Stimulated activated naive CD8-positive, alpha-beta T cell treated with anti-CD3 and anti-CD28 coated beads, Interleukin-15, Interleukin-2, amounts not matched to agents 100 ng/mL and 50 ng/mL, for 24 hours (primary cell): ENCODE measurements around the gene LRRC7.
"Not testable (repeated sequence)": the region's sequence is repeated elsewhere in the genome, so short reads cannot be mapped to it uniquely, and the experiment has no call there.

ENCODE experiments used
- H3K27ac Mint-ChIP-seq: one replicate; pipeline ENCODE4 v1.8.0; 2021; ENCODE audit warnings: mild to moderate bottlenecking, mixed read lengths
- H3K27me3 Mint-ChIP-seq: one replicate; pipeline ENCODE4 v1.8.0; 2021; ENCODE audit warnings: mixed read lengths
- H3K36me3 Mint-ChIP-seq: one replicate; pipeline ENCODE4 v1.8.0; 2021; ENCODE audit warnings: low read depth, mixed read lengths
- H3K4me1 Mint-ChIP-seq: one replicate; pipeline ENCODE4 v1.8.0; 2021; ENCODE audit warnings: low read depth, mixed read lengths
- H3K4me3 Mint-ChIP-seq: one replicate; pipeline ENCODE4 v1.8.0; 2021; ENCODE audit warnings: mild to moderate bottlenecking, mixed read lengths
- H3K9me3 Mint-ChIP-seq: one replicate; pipeline ENCODE4 v1.8.0; 2021; ENCODE audit warnings: mixed read lengths

LRRC7 gene

GRCh38 chr1:70042090-70042731 lies 474.5 kb downstream of the LRRC7 start:
- Mint-ChIP-seq H3K27ac (no peak overlapping the region), H3K9me3 (peaks cover 4% of the 10 kb centered on the region), H3K36me3 (no peaks in the 10 kb centered on the region), H3K4me1 (no peaks in the 10 kb centered on the region), H3K27me3 (no peaks in the 10 kb centered on the region), H3K4me3 (no peak overlapping the region)

- no peak overlapping the region for H3K27ac Mint-ChIP-seq
- H3K4me1 Mint-ChIP-seq, result no peaks in the 10 kb centered on the region
- no peaks in the 10 kb centered on the region for H3K36me3 Mint-ChIP-seq
- H3K9me3 Mint-ChIP-seq, result peaks cover 4% of the 10 kb centered on the region
- no peaks in the 10 kb centered on the region for H3K27me3 Mint-ChIP-seq
- no peak overlapping the region for H3K4me3 Mint-ChIP-seq
These were observed 476.1 kb downstream of the LRRC7 start for GRCh38 chr1:70043804-70044203.

- no peaks in the 10 kb centered on the region for H3K36me3 Mint-ChIP-seq
- H3K4me3 Mint-ChIP-seq, result no peak overlapping the region
- H3K4me1 Mint-ChIP-seq, result no peaks in the 10 kb centered on the region
- H3K27ac Mint-ChIP-seq, result no peak overlapping the region
- peaks cover 4% of the 10 kb centered on the region for H3K9me3 Mint-ChIP-seq
- H3K27me3 Mint-ChIP-seq, result no peaks in the 10 kb centered on the region
These were observed 477.1 kb downstream of the LRRC7 start for GRCh38 chr1:70044832-70045231.

- H3K9me3 Mint-ChIP-seq, H3K36me3 Mint-ChIP-seq, H3K4me3 Mint-ChIP-seq, H3K4me1 Mint-ChIP-seq, H3K27ac Mint-ChIP-seq, H3K27me3 Mint-ChIP-seq: not testable (repeated sequence)
These were observed 477.9 kb downstream of the LRRC7 start for GRCh38 chr1:70045581-70045980.

GRCh38 chr1:70048336-70049094 lies 480.8 kb downstream of the LRRC7 start:
- no peaks in the 10 kb centered on the region for H3K27me3 Mint-ChIP-seq
- no peak overlapping the region for H3K4me3 Mint-ChIP-seq

GRCh38 chr1:70051926-70052325 lies 484.2 kb downstream of the LRRC7 start:
- H3K27ac Mint-ChIP-seq, result no peak overlapping the region
- H3K4me3 Mint-ChIP-seq, result no peak overlapping the region
- H3K36me3 Mint-ChIP-seq, result no peaks in the 10 kb centered on the region
- no peaks in the 10 kb centered on the region for H3K4me1 Mint-ChIP-seq
- no peaks in the 10 kb centered on the region for H3K27me3 Mint-ChIP-seq
- no peaks in the 10 kb centered on the region for H3K9me3 Mint-ChIP-seq

More at GRCh38 chr1:70048336-70049094, 480.8 kb downstream of the LRRC7 start:
- peaks cover 4% of the 10 kb centered on the region for H3K9me3 Mint-ChIP-seq
- H3K4me1 Mint-ChIP-seq, result no peaks in the 10 kb centered on the region
- H3K36me3 Mint-ChIP-seq, result no peaks in the 10 kb centered on the region
- H3K27ac Mint-ChIP-seq, result no peak overlapping the region

- Mint-ChIP-seq H3K27ac (no peak overlapping the region), H3K4me3 (no peak overlapping the region), H3K4me1 (no peaks in the 10 kb centered on the region), H3K27me3 (no peaks in the 10 kb centered on the region), H3K36me3 (no peaks in the 10 kb centered on the region), H3K9me3 (no peaks in the 10 kb centered on the region)
These were observed 489.8 kb downstream of the LRRC7 start for GRCh38 chr1:70057500-70057899.

- Mint-ChIP-seq H3K9me3 (no peaks in the 10 kb centered on the region), H3K27me3 (no peaks in the 10 kb centered on the region), H3K27ac (no peak overlapping the region), H3K36me3 (no peaks in the 10 kb centered on the region), H3K4me3 (no peak overlapping the region), H3K4me1 (no peaks in the 10 kb centered on the region)
These were observed 493.5 kb downstream of the LRRC7 start for GRCh38 chr1:70061231-70061630.

- H3K9me3 Mint-ChIP-seq, result no peaks in the 10 kb centered on the region
- H3K4me3 Mint-ChIP-seq, result no peak overlapping the region
- no peaks in the 10 kb centered on the region for H3K4me1 Mint-ChIP-seq
- peaks cover under 1% of the 10 kb centered on the region for H3K27me3 Mint-ChIP-seq
- H3K27ac Mint-ChIP-seq, result no peak overlapping the region
- no peaks in the 10 kb centered on the region for H3K36me3 Mint-ChIP-seq
These were observed 496.1 kb downstream of the LRRC7 start for GRCh38 chr1:70063861-70064260.

- no peak overlapping the region for H3K27ac Mint-ChIP-seq
- peaks cover 3% of the 10 kb centered on the region for H3K27me3 Mint-ChIP-seq
- H3K4me3 Mint-ChIP-seq, result no peak overlapping the region
- H3K4me1 Mint-ChIP-seq, result no peaks in the 10 kb centered on the region
- H3K9me3 Mint-ChIP-seq, result no peaks in the 10 kb centered on the region
- H3K36me3 Mint-ChIP-seq, result no peaks in the 10 kb centered on the region
These were observed 499.0 kb downstream of the LRRC7 start for GRCh38 chr1:70066711-70067110.

GRCh38 chr1:70071601-70072000 lies 503.9 kb downstream of the LRRC7 start:
- Mint-ChIP-seq H3K27me3 (peaks cover 3% of the 10 kb centered on the region), H3K9me3 (no peaks in the 10 kb centered on the region), H3K27ac (no peak overlapping the region), H3K36me3 (no peaks in the 10 kb centered on the region), H3K4me1 (no peaks in the 10 kb centered on the region), H3K4me3 (no peak overlapping the region)

GRCh38 chr1:70072231-70072751 lies 504.6 kb downstream of the LRRC7 start:
- Mint-ChIP-seq H3K36me3 (no peaks in the 10 kb centered on the region), H3K4me3 (no peak overlapping the region), H3K27ac (no peak overlapping the region), H3K4me1 (no peaks in the 10 kb centered on the region), H3K27me3 (peaks cover 3% of the 10 kb centered on the region), H3K9me3 (no peaks in the 10 kb centered on the region)

- H3K9me3 Mint-ChIP-seq, result no peaks in the 10 kb centered on the region
- no peak overlapping the region for H3K27ac Mint-ChIP-seq
- no peaks in the 10 kb centered on the region for H3K27me3 Mint-ChIP-seq
- no peak overlapping the region for H3K4me3 Mint-ChIP-seq
- H3K36me3 Mint-ChIP-seq, result no peaks in the 10 kb centered on the region
- no peaks in the 10 kb centered on the region for H3K4me1 Mint-ChIP-seq
These were observed 508.0 kb downstream of the LRRC7 start for GRCh38 chr1:70075761-70076160.

- Mint-ChIP-seq H3K27ac (no peak overlapping the region), H3K4me3 (no peak overlapping the region), H3K27me3 (no peaks in the 10 kb centered on the region), H3K36me3 (no peaks in the 10 kb centered on the region), H3K4me1 (no peaks in the 10 kb centered on the region), H3K9me3 (no peaks in the 10 kb centered on the region)
These were observed 509.3 kb downstream of the LRRC7 start for GRCh38 chr1:70077066-70077465.

- Mint-ChIP-seq H3K4me3 (no peak overlapping the region), H3K4me1 (peaks cover 4% of the 10 kb centered on the region), H3K27ac (no peak overlapping the region), H3K36me3 (no peaks in the 10 kb centered on the region), H3K27me3 (no peaks in the 10 kb centered on the region), H3K9me3 (peaks cover 9% of the 10 kb centered on the region)
These were observed 511.8 kb downstream of the LRRC7 start for GRCh38 chr1:70079546-70079945.
